ENCODE measurements around the gene ACOT8. TPM values are rescaled to one million over a fixed set of nuclear protein-coding genes. Genes with fewer than 3 reads are reported as not detected.
A peak's percentile ranks its signal among the peaks of the same experiment; 100 is the strongest.

ACOT8 gene
- total and polyA plus RNA-seq, 8 donors = 19.3 to 28.7 (median 22.0) TPM

- Histone ChIP-seq H3K4me1 (peaks cover 6 to 53% of the 10 kb centered on the region in 2 donors), H3K27ac (no peak within 1 kb of the TSS), H3K4me3 (no peak within 1 kb of the TSS), H3K36me3 (peaks cover 0 to 31% of the 10 kb centered on the region in 2 donors), H3K9me3 (no peaks in the 10 kb centered on the region), H3K27me3 (no peaks in the 10 kb centered on the region)
- ATAC-seq (no peak), DNase-seq (peak in 1 of 4 donors; percentile 51)
- intact Hi-C loops (cut with DNase I) = no loop called here
- TF ChIP-seq CTCF (IDR thresholded peaks at IDR 0.05) = no peak
Measured at GRCh38 chr20:45887346-45887715, 30.1 kb upstream of the ACOT8 start, which contains the start of gene SPATA25. TSS of gene SPATA25 (minus strand) at chr20:45887622. CDS start at chr20:45887590, 32 bp downstream.

- Histone ChIP-seq H3K27me3 (no peaks in the 10 kb centered on the region), H3K9me3 (no peaks in the 10 kb centered on the region), H3K4me1 (peaks cover 3 to 53% of the 10 kb centered on the region in 2 donors), H3K4me3 (no peak overlapping the region), H3K36me3 (peaks cover 0 to 31% of the 10 kb centered on the region in 2 donors), H3K27ac (no peak overlapping the region)
- no peak for TF ChIP-seq CTCF (IDR thresholded peaks at IDR 0.05)
- ATAC-seq (no peak), DNase-seq (peak in 1 of 4 donors; percentile 61)
- intact Hi-C loops (cut with DNase I) = no loop called here
Measured at GRCh38 chr20:45886590-45887345, 29.6 kb upstream of the ACOT8 start.

GRCh38 chr20:45883100-45883469 lies 25.9 kb upstream of the ACOT8 start:
- no peak for ATAC-seq
- no peak for TF ChIP-seq CTCF (IDR thresholded peaks at IDR 0.05)
- peaks cover 6 to 46% of the 10 kb centered on the region in 2 donors for H3K4me1 ChIP-seq
- peak in 1 of 4 donors; percentile 55 for DNase-seq
- no peaks in the 10 kb centered on the region for H3K9me3 ChIP-seq
- no peak overlapping the region for H3K4me3 ChIP-seq
- no peak overlapping the region for H3K27ac ChIP-seq
- intact Hi-C loops (cut with DNase I) = no loop called here
- no peaks in the 10 kb centered on the region for H3K27me3 ChIP-seq
- peaks cover 0 to 39% of the 10 kb centered on the region in 2 donors for H3K36me3 ChIP-seq

GRCh38 chr20:45882469-45883099 lies 25.4 kb upstream of the ACOT8 start:
- H3K4me1 ChIP-seq = peaks cover 6 to 46% of the 10 kb centered on the region in 2 donors
- peak in 1 of 4 donors; percentile 23 for DNase-seq
- no peaks in the 10 kb centered on the region for H3K27me3 ChIP-seq
- no peak for ATAC-seq
- TF ChIP-seq CTCF (IDR thresholded peaks at IDR 0.05) = no peak
- H3K36me3 ChIP-seq = peaks cover 0 to 44% of the 10 kb centered on the region in 2 donors
- no peaks in the 10 kb centered on the region for H3K9me3 ChIP-seq
- H3K27ac ChIP-seq = no peak overlapping the region
- intact Hi-C loops (cut with DNase I) = no loop called here
- no peak overlapping the region for H3K4me3 ChIP-seq

Measured in left lung (tissue), 10 donors.